GM21381 (cell line): Measurements from ENCODE around the gene GPR143.

Experiments used
- ATAC-seq: cut with Tn5 transposase; IDR thresholded peaks from one replicate; pipeline ENCODE4 v1.9.1; 2021; ENCODE audit warnings: mild to moderate bottlenecking, moderate library complexity; ENCODE audit not compliant: unreplicated experiment

The GPR143 gene

GRCh38 chrX:9676306-9676705 is 89.3 kb downstream of the GPR143 start:
- no peak for ATAC-seq
